Measurements from ENCODE around the gene PHYHIPL. TPM values are rescaled to one million over a fixed set of nuclear protein-coding genes. Genes with fewer than 3 reads are reported as not detected.

Gene PHYHIPL
- total and polyA plus RNA-seq, 2 of the 4 experiments (the other 2 are of a cell fraction), result not detected

GRCh38 chr10:59138052-59138451 lies 38.4 kb upstream of the PHYHIPL start:
- Histone ChIP-seq H3K4ac (ENCODE audit: low read depth, low read length) (no peak overlapping the region), H4K91ac (ENCODE audit: insufficient read depth, low read depth, low read length) (no peak overlapping the region), H3K9ac (ENCODE audit: low read depth, low read length) (no peak overlapping the region), H2BK120ac (ENCODE audit: low read depth, low read length) (no peak overlapping the region), H3K18ac (ENCODE audit: low read depth, low read length) (no peak overlapping the region), H4K20me1 (ENCODE audit: insufficient read depth, low read length) (no peaks in the 10 kb centered on the region), H2AFZ (replicated peaks; ENCODE audit: low read length, poor library complexity) (no peak overlapping the region), H3K9me3 (ENCODE audit: control insufficient read depth, insufficient read depth, low read length) (no peaks in the 10 kb centered on the region), H2BK20ac (ENCODE audit: low read depth, low read length) (no peak overlapping the region), H3K4me1 (ENCODE audit: control insufficient read depth, insufficient read depth, low read length) (no peaks in the 10 kb centered on the region), H2BK15ac (ENCODE audit: low read depth, low read length) (no peak overlapping the region), H3K14ac (replicated peaks; ENCODE audit: low read depth, low read length) (no peak overlapping the region), H3K9me1 (ENCODE audit: insufficient read depth, low read length) (no peaks in the 10 kb centered on the region), H2AK9ac (replicated peaks; ENCODE audit: low read depth, low read length, poor library complexity) (no peak overlapping the region), H4K5ac (ENCODE audit: low read depth, low read length) (no peak overlapping the region), H3K56ac (ENCODE audit: extremely low read depth, insufficient read depth, low read length) (no peak overlapping the region), H3K27ac (ENCODE audit: insufficient read depth, low read length) (no peak overlapping the region), H3K79me1 (ENCODE audit: low read depth in 1 of 2, low read length in 2 of 2) (no peaks in the 10 kb centered on the region), H3K4me3 (ENCODE audit: insufficient read depth, low read depth, low read length) (no peak overlapping the region), H3K4me2 (ENCODE audit: low read depth, low read length) (no peak overlapping the region), H2AK5ac (ENCODE audit: low read depth, low read length) (no peak overlapping the region), H3K27me3 (ENCODE audit: control insufficient read depth, insufficient read depth, low read length) (no peaks in the 10 kb centered on the region), H4K8ac (ENCODE audit: low read depth in 2 of 2, low read length in 2 of 2) (no peak overlapping the region), H3K36me3 (ENCODE audit: control insufficient read depth, insufficient read depth, low read length) (no peaks in the 10 kb centered on the region), H2BK5ac (ENCODE audit: low read depth, low read length, poor library complexity, severe bottlenecking) (no peak overlapping the region), H3K23ac (ENCODE audit: low read depth, low read length) (no peak overlapping the region)
- ATAC-seq (ENCODE audit: low read depth) (no peak), DNase-seq (no peak)
- no TSS peak for BruUV-seq (replicated peaks)
- WGBS, 2 experiments (ENCODE audit: extremely low coverage in 2 of 2, insufficient read length in 1 of 2), result 90% methylated on average over 9 of the region's 23 CpGs; no CpG with 5 or more reads in 1 of the 2 experiments
- in situ Hi-C loops (cut with MboI; ENCODE audit: low sequenced_read_pairs), result no loop called here
- dilution Hi-C loops (cut with HindIII; ENCODE audit: low sequenced_read_pairs, unreplicated experiment), result no loop called here
- no peak for TF ChIP-seq NFE2L2 (IDR thresholded peaks at IDR 0.05; ENCODE audit: low read depth, low read length)
- no peak for TF ChIP-seq RFX5 (IDR thresholded peaks at IDR 0.05; ENCODE audit: low read depth, low read length)
- TF ChIP-seq MAFK (IDR thresholded peaks at IDR 0.05; ENCODE audit: low read depth, low read length), result no peak
- TF ChIP-seq MAZ (IDR thresholded peaks at IDR 0.05; ENCODE audit: borderline replicate concordance, low read depth, low read length), result no peak
- no peak for TF ChIP-seq ELK1 (IDR thresholded peaks at IDR 0.05; ENCODE audit: borderline replicate concordance, low read depth, low read length)
- no peak for TF ChIP-seq RCOR1 (IDR thresholded peaks at IDR 0.05; ENCODE audit: insufficient replicate concordance, low read length)
- TF ChIP-seq SMC3 (IDR thresholded peaks at IDR 0.05; ENCODE audit: low read depth, low read length), result no peak
- TF ChIP-seq MXI1 (IDR thresholded peaks at IDR 0.05; ENCODE audit: borderline replicate concordance, low read depth, low read length), result no peak
- TF ChIP-seq RAD21 (IDR thresholded peaks at IDR 0.05; ENCODE audit: low read length), result no peak
- TF ChIP-seq CEBPB (IDR thresholded peaks at IDR 0.05; ENCODE audit: low read depth, low read length), result no peak
- no peak for TF ChIP-seq POLR2A (IDR thresholded peaks at IDR 0.05; ENCODE audit: low read depth, low read length)
- TF ChIP-seq BHLHE40 (IDR thresholded peaks at IDR 0.05; ENCODE audit: low read depth, low read length), result no peak
- intact Hi-C loops (cut with micrococcal nuclease), result no loop called here
- ChIA-PET POLR2A (ENCODE audit: unreplicated experiment) (no interaction called here), CTCF (interaction anchor here (0.6 kb wide), 1 partner anchor 554 kb away, joined by 3 read pairs; no protein-coding TSS in a partner anchor)
